Muscle layer of colon (tissue), 2 donors: ENCODE results near the gene ARHGAP18.

ENCODE experiments used
- H3K27ac ChIP-seq: one replicate; pipeline ENCODE4 v1.7.0; 2013; ENCODE audit warnings: low read depth, mild to moderate bottlenecking, low read length, moderate library complexity
- H3K27me3 ChIP-seq, 2 donors: one replicate each; pipeline ENCODE4 v1.7.0; 2013; ENCODE audit warnings: low read length in 2 of 2, mild to moderate bottlenecking in 2 of 2; ENCODE audit not compliant: insufficient read depth in 2 of 2, control insufficient read depth in 1 of 2
- H3K36me3 ChIP-seq: one replicate; pipeline ENCODE4 v1.7.0; 2013; ENCODE audit warnings: mild to moderate bottlenecking, low read length; ENCODE audit not compliant: insufficient read depth
- H3K4me1 ChIP-seq: one replicate; pipeline ENCODE4 v1.7.0; 2013; ENCODE audit warnings: mild to moderate bottlenecking, low read length; ENCODE audit not compliant: insufficient read depth
- H3K4me3 ChIP-seq, 2 donors: one replicate each; pipeline ENCODE4 v1.7.0; 2013; ENCODE audit warnings: low read length in 2 of 2, low read depth in 1 of 2, mild to moderate bottlenecking in 1 of 2, moderate library complexity in 1 of 2
- H3K9ac ChIP-seq: one replicate; pipeline ENCODE4 v1.7.0; 2013; ENCODE audit warnings: low read length
- H3K9me3 ChIP-seq: one replicate; pipeline ENCODE4 v1.7.0; 2013; ENCODE audit warnings: mild to moderate bottlenecking, low read length
- donor health status: abdominal sarcoma.
- donor health status: Adenocarcinoma of cecum.

ARHGAP18 gene

GRCh38 chr6:129635396-129636130, 74.4 kb downstream of the ARHGAP18 start:
- Histone ChIP-seq H3K27me3 (no peaks in the 10 kb centered on the region), H3K4me3 (no peak overlapping the region), H3K36me3 (no peaks in the 10 kb centered on the region), H3K4me1 (no peaks in the 10 kb centered on the region), H3K27ac (no peak overlapping the region), H3K9ac (no peak overlapping the region), H3K9me3 (no peaks in the 10 kb centered on the region)

- H3K9ac ChIP-seq, result no peak overlapping the region
- no peaks in the 10 kb centered on the region for H3K9me3 ChIP-seq
- no peak overlapping the region for H3K27ac ChIP-seq
- no peaks in the 10 kb centered on the region for H3K4me1 ChIP-seq
- H3K36me3 ChIP-seq, result no peaks in the 10 kb centered on the region
- H3K4me3 ChIP-seq, result no peak overlapping the region
- no peaks in the 10 kb centered on the region for H3K27me3 ChIP-seq
Measured at GRCh38 chr6:129634411-129635230, 75.4 kb downstream of the ARHGAP18 start.

GRCh38 chr6:129633529-129633928, 76.4 kb downstream of the ARHGAP18 start:
- Histone ChIP-seq H3K36me3 (no peaks in the 10 kb centered on the region), H3K4me3 (no peak overlapping the region), H3K9me3 (no peaks in the 10 kb centered on the region), H3K4me1 (no peaks in the 10 kb centered on the region), H3K9ac (no peak overlapping the region), H3K27me3 (no peaks in the 10 kb centered on the region), H3K27ac (no peak overlapping the region)

- Histone ChIP-seq H3K4me1 (no peaks in the 10 kb centered on the region), H3K9me3 (no peaks in the 10 kb centered on the region), H3K27me3 (no peaks in the 10 kb centered on the region), H3K27ac (no peak overlapping the region), H3K36me3 (no peaks in the 10 kb centered on the region), H3K4me3 (no peak overlapping the region), H3K9ac (no peak overlapping the region)
Measured at GRCh38 chr6:129632172-129632613, 77.8 kb downstream of the ARHGAP18 start.

GRCh38 chr6:129631070-129631469, 78.9 kb downstream of the ARHGAP18 start:
- Histone ChIP-seq H3K27me3 (no peaks in the 10 kb centered on the region), H3K27ac (no peak overlapping the region), H3K9ac (no peak overlapping the region), H3K36me3 (no peaks in the 10 kb centered on the region), H3K4me1 (no peaks in the 10 kb centered on the region), H3K9me3 (no peaks in the 10 kb centered on the region), H3K4me3 (no peak overlapping the region)

- H3K9me3 ChIP-seq, result no peaks in the 10 kb centered on the region
- H3K9ac ChIP-seq, result no peak overlapping the region
- no peak overlapping the region for H3K27ac ChIP-seq
- no peak overlapping the region for H3K4me3 ChIP-seq
- no peaks in the 10 kb centered on the region for H3K36me3 ChIP-seq
- no peaks in the 10 kb centered on the region for H3K27me3 ChIP-seq
- H3K4me1 ChIP-seq, result no peaks in the 10 kb centered on the region
Measured at GRCh38 chr6:129630596-129630995, 79.4 kb downstream of the ARHGAP18 start.

- no peaks in the 10 kb centered on the region for H3K27me3 ChIP-seq
- no peaks in the 10 kb centered on the region for H3K9me3 ChIP-seq
- H3K36me3 ChIP-seq, result no peaks in the 10 kb centered on the region
- H3K4me3 ChIP-seq, result no peak overlapping the region
- H3K27ac ChIP-seq, result no peak overlapping the region
- H3K4me1 ChIP-seq, result no peaks in the 10 kb centered on the region
- no peak overlapping the region for H3K9ac ChIP-seq
Measured at GRCh38 chr6:129628101-129628815, 81.7 kb downstream of the ARHGAP18 start.

GRCh38 chr6:129624488-129624887, 85.5 kb downstream of the ARHGAP18 start:
- no peak overlapping the region for H3K9ac ChIP-seq
- no peaks in the 10 kb centered on the region for H3K4me1 ChIP-seq
- no peak overlapping the region for H3K4me3 ChIP-seq
- H3K27ac ChIP-seq, result no peak overlapping the region
- H3K36me3 ChIP-seq, result no peaks in the 10 kb centered on the region
- no peaks in the 10 kb centered on the region for H3K27me3 ChIP-seq
- H3K9me3 ChIP-seq, result no peaks in the 10 kb centered on the region

GRCh38 chr6:129623008-129623732, 86.8 kb downstream of the ARHGAP18 start:
- no peaks in the 10 kb centered on the region for H3K36me3 ChIP-seq
- no peak overlapping the region for H3K27ac ChIP-seq
- no peaks in the 10 kb centered on the region for H3K9me3 ChIP-seq
- H3K4me1 ChIP-seq, result no peaks in the 10 kb centered on the region
- no peak overlapping the region for H3K4me3 ChIP-seq
- no peak overlapping the region for H3K9ac ChIP-seq
- no peaks in the 10 kb centered on the region for H3K27me3 ChIP-seq

- H3K36me3 ChIP-seq, result no peaks in the 10 kb centered on the region
- no peak overlapping the region for H3K27ac ChIP-seq
- no peaks in the 10 kb centered on the region for H3K27me3 ChIP-seq
Measured at GRCh38 chr6:129621252-129621651, 88.7 kb downstream of the ARHGAP18 start.

GRCh38 chr6:129620234-129620610, 89.8 kb downstream of the ARHGAP18 start:
- Histone ChIP-seq H3K4me1 (no peaks in the 10 kb centered on the region), H3K9me3 (no peaks in the 10 kb centered on the region), H3K4me3 (no peak overlapping the region), H3K27ac (no peak overlapping the region), H3K36me3 (no peaks in the 10 kb centered on the region), H3K9ac (no peak overlapping the region), H3K27me3 (no peaks in the 10 kb centered on the region)

More at GRCh38 chr6:129621252-129621651, 88.7 kb downstream of the ARHGAP18 start:
- Histone ChIP-seq H3K4me3 (no peak overlapping the region), H3K4me1 (no peaks in the 10 kb centered on the region), H3K9ac (no peak overlapping the region), H3K9me3 (no peaks in the 10 kb centered on the region)
